ENCODE measurements around the gene KCNG2. TPM values are rescaled to one million over a fixed set of nuclear protein-coding genes. Genes with fewer than 3 reads are reported as not detected.

KCNG2 gene
- total RNA-seq, 1 donor, result not detected

DNA sequence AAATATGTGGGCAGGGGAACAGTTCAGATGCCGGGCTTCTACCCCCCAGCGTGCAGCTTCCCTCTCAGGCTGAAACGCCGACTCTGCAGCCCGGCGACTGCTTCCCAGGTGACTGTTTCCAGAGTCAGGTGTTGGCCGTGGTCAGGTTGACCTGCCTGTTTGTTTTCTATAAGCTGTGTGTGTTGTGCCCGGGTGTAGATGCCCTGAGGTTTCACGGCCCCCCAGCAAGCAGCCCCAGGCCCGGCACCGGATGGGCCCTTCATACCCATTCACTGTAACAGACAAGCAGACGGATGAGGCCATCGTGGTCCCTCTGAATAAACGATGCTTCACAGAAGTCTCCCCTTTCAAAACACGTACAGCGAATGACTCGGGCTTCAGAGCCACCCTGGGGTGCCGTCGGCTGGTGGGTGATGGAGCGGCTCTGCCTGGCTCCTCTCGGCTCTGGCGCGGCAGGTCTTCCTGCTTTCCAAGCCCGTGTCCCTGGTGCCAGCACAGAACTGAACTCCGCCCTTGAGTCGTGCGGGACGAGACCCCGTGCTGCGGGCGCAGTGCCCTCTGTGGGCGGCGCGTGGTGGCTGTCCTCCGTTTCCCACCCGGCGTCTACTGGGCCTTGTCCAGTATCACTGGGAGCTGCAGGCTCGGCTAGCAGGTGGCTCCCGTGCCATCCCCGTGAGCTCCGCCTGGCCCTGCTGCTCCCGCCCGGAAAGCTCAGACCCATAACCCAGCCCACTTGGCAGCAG is 15.0 kb upstream of the KCNG2 start:
- H3K9me3 ChIP-seq (ENCODE audit: low read depth, low read length), result no peaks in the 10 kb centered on the region
- H3K36me3 ChIP-seq (ENCODE audit: insufficient read depth, low read length), result no peaks in the 10 kb centered on the region
- H2AFZ ChIP-seq (ENCODE audit: low read length), result no peak overlapping the region
- no peak overlapping the region for H3K27ac ChIP-seq (ENCODE audit: low read depth, low read length)
- H3K79me2 ChIP-seq (ENCODE audit: insufficient read depth, low read length), result no peaks in the 10 kb centered on the region
- H3K27me3 ChIP-seq (ENCODE audit: insufficient read depth, low read length), result peaks cover 43% of the 10 kb centered on the region
- H3K4me2 ChIP-seq (ENCODE audit: insufficient read depth, low read length), result no peak overlapping the region
- peaks cover 19% of the 10 kb centered on the region for H3K4me1 ChIP-seq (ENCODE audit: insufficient read depth, low read length)
- H4K20me1 ChIP-seq (ENCODE audit: insufficient read depth, low read length), result no peaks in the 10 kb centered on the region
- peak; percentile 55 for DNase-seq (ENCODE audit: insufficient read length, low spot score, missing footprints)
- H3K4me3 ChIP-seq (ENCODE audit: insufficient read depth, low read length), result no peak overlapping the region
- TF ChIP-seq, protein P1, sequence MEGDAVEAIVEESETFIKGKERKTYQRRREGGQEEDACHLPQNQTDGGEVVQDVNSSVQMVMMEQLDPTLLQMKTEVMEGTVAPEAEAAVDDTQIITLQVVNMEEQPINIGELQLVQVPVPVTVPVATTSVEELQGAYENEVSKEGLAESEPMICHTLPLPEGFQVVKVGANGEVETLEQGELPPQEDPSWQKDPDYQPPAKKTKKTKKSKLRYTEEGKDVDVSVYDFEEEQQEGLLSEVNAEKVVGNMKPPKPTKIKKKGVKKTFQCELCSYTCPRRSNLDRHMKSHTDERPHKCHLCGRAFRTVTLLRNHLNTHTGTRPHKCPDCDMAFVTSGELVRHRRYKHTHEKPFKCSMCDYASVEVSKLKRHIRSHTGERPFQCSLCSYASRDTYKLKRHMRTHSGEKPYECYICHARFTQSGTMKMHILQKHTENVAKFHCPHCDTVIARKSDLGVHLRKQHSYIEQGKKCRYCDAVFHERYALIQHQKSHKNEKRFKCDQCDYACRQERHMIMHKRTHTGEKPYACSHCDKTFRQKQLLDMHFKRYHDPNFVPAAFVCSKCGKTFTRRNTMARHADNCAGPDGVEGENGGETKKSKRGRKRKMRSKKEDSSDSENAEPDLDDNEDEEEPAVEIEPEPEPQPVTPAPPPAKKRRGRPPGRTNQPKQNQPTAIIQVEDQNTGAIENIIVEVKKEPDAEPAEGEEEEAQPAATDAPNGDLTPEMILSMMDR (IDR thresholded peaks at IDR 0.05; ENCODE audit: extremely low read depth, low read depth, low read length), result no peak

DNA sequence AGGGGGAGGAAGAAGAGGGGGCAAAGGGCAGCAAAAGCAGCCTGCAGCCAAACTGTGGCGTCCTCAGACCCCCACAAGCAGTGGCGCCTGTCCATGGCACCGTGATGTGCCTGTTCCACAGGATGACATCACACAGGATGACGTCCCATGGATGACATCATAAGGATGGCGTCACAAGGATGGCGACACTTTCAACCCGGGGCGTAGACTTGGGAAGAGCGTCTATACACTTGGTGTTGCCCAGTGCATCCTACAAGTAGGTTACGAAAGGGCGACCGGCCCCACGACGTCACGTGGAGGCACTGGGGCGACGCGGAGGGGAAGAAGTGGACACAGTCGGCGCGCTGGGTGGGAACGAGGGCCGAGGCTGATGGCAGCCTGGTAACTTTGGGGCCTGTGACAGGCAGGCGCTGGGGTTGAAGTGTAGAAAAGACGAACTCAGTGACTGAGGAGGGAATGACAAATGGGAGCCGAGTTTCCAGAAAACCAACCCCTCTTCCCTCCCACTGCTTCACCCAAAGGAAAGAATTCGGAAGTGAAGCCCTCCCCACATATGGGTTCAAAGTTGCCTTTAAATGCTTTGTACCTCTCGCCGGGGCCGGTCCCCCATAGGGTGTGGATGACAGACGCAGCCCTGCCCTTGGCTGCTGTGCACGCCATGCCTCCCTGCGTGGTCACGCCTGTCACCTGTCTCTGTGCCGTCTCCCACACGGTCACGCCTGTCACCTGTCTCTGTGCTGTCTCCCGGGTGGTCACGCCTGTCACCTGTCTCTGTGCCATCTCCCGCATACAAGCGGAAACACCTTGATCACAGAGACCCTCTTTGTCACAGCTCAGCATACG is 13.4 kb upstream of the KCNG2 start:
- Histone ChIP-seq H3K27ac (ENCODE audit: low read depth, low read length) (no peak overlapping the region), H3K4me1 (ENCODE audit: insufficient read depth, low read length) (peaks cover 19% of the 10 kb centered on the region), H3K36me3 (ENCODE audit: insufficient read depth, low read length) (no peaks in the 10 kb centered on the region), H3K79me2 (ENCODE audit: insufficient read depth, low read length) (no peaks in the 10 kb centered on the region), H3K9me3 (ENCODE audit: low read depth, low read length) (no peaks in the 10 kb centered on the region), H4K20me1 (ENCODE audit: insufficient read depth, low read length) (no peaks in the 10 kb centered on the region), H3K4me2 (ENCODE audit: insufficient read depth, low read length) (peak overlapping the region; percentile 76), H3K27me3 (ENCODE audit: insufficient read depth, low read length) (peaks cover 46% of the 10 kb centered on the region), H2AFZ (ENCODE audit: low read length) (no peak overlapping the region), H3K4me3 (ENCODE audit: insufficient read depth, low read length) (peak overlapping the region; percentile 17)
- TF ChIP-seq, protein P1 (IDR thresholded peaks at IDR 0.05; ENCODE audit: extremely low read depth, low read depth, low read length), result no peak
- DNase-seq (ENCODE audit: insufficient read length, low spot score, missing footprints), result peak; percentile 84

DNA sequence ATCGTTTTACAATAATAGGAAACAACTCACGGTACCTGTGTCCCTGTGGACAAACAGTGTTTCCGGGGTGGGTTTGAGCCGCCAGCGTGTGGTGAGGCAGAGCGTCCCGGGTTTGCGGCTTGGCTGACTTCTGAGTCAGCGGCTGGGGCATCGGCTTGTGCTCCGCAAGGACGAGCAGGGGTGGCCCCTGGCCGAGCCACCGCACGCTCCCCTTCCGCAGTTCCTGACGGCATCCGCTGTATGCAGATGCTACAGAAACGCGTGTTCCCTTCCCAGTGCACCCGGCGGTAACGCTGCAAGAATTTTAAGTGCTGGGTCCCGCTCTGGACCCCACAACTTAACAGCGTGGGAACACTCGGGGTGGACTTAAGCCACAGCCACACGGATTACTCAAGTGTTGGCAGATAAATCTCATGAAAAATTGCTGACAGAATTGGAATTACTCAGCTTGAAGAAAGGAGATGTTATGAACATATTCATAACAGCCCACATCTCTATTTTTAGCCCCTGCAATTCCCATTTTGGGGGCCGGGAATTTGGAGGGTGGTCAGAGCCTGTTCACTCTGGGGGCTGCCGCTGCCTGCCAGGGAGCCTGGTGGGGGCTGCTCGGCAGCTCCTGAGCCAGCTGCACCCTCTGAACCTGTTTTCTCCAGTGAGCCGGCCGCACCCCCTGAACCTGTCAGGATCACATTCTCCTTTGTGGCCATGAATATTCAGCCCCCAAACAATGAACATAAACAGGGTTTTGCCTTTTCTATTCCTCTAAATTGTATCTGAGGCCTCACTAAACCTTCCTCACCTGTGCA is 12.6 kb upstream of the KCNG2 start:
- Histone ChIP-seq H3K27me3 (ENCODE audit: insufficient read depth, low read length) (peaks cover 44% of the 10 kb centered on the region), H3K9me3 (ENCODE audit: low read depth, low read length) (no peaks in the 10 kb centered on the region), H2AFZ (ENCODE audit: low read length) (no peak overlapping the region), H3K4me3 (ENCODE audit: insufficient read depth, low read length) (peak overlapping the region; percentile 17), H3K4me1 (ENCODE audit: insufficient read depth, low read length) (peaks cover 19% of the 10 kb centered on the region), H3K4me2 (ENCODE audit: insufficient read depth, low read length) (peak overlapping the region; percentile 76), H4K20me1 (ENCODE audit: insufficient read depth, low read length) (no peaks in the 10 kb centered on the region), H3K27ac (ENCODE audit: low read depth, low read length) (peak overlapping the region; percentile 19), H3K79me2 (ENCODE audit: insufficient read depth, low read length) (no peaks in the 10 kb centered on the region), H3K36me3 (ENCODE audit: insufficient read depth, low read length) (no peaks in the 10 kb centered on the region)
- peak; percentile 95 for DNase-seq (ENCODE audit: insufficient read length, low spot score, missing footprints)
- TF ChIP-seq, protein P1 (IDR thresholded peaks at IDR 0.05; ENCODE audit: extremely low read depth, low read depth, low read length), result no peak
